ENCODE measurements around the gene RIC1. TPM values are rescaled to one million over a fixed set of nuclear protein-coding genes. Genes with fewer than 3 reads are reported as not detected.

RIC1 gene
- total RNA-seq, 4 donors from 2014 or later = 34.0 to 153 (median 37.3) TPM

GRCh38 chr9:5698810-5699556, 70.1 kb downstream of the RIC1 start:
- in situ Hi-C loops (cut with MboI; ENCODE audit: low sequenced_read_pairs in 4 of 4) = no loop called here
- Histone ChIP-seq H3K27ac (no peak overlapping the region), H3K36me3 (no peaks in the 10 kb centered on the region)

GRCh38 chr9:5708414-5708813, 79.5 kb downstream of the RIC1 start:
- no peak for TF ChIP-seq CTCF (IDR thresholded peaks at IDR 0.05 in 4 of 5, conservative IDR thresholded peaks at IDR 0.05 in 1 of 5)
- TF ChIP-seq POLR2A (IDR thresholded peaks at IDR 0.05) = no peak
- Histone ChIP-seq H3K9me3 (no peaks in the 10 kb centered on the region), H3K4me1 (peaks cover 0 to 2% of the 10 kb centered on the region in 2 donors), H3K36me3 (peaks cover 0 to 20% of the 10 kb centered on the region in 2 donors), H3K27ac (no peak overlapping the region), H3K4me3 (no peak overlapping the region), H3K27me3 (no peaks in the 10 kb centered on the region)
- DNase-seq (no peak), ATAC-seq (no peak)
- in situ Hi-C loops (cut with MboI; ENCODE audit: low sequenced_read_pairs in 4 of 4) (loop anchor here in 1 of 4 donors (10.0 kb wide), 1 partner anchor 186 kb away; the partner anchor contains the start of gene MLANA), intact Hi-C loops (cut with DNase I; ENCODE audit: low total_unique reads) (no loop called here)

More at GRCh38 chr9:5698810-5699556, 70.1 kb downstream of the RIC1 start:
- no peak overlapping the region for H3K4me3 ChIP-seq
- DNase-seq = no peak
- H3K4me1 ChIP-seq = peaks cover 26% of the 10 kb centered on the region in 2 donors
- intact Hi-C loops (cut with DNase I; ENCODE audit: low total_unique reads) = no loop called here
- no peaks in the 10 kb centered on the region for H3K27me3 ChIP-seq
- no peak for ATAC-seq
- TF ChIP-seq POLR2A (IDR thresholded peaks at IDR 0.05) (no peak), CTCF (IDR thresholded peaks at IDR 0.05 in 4 of 5, conservative IDR thresholded peaks at IDR 0.05 in 1 of 5) (no peak)
- no peaks in the 10 kb centered on the region for H3K9me3 ChIP-seq

- H3K4me1 ChIP-seq = no peaks in the 10 kb centered on the region
- no peaks in the 10 kb centered on the region for H3K9me3 ChIP-seq
- ATAC-seq (no peak), DNase-seq (no peak)
- H3K27ac ChIP-seq = no peak overlapping the region
- H3K27me3 ChIP-seq = no peaks in the 10 kb centered on the region
- no peak overlapping the region for H3K4me3 ChIP-seq
- H3K36me3 ChIP-seq = peaks cover 4 to 42% of the 10 kb centered on the region in 2 donors
- intact Hi-C loops (cut with DNase I; ENCODE audit: low total_unique reads) = no loop called here
- in situ Hi-C loops (cut with MboI; ENCODE audit: low sequenced_read_pairs in 4 of 4) = no loop called here
- no peak for TF ChIP-seq POLR2A (IDR thresholded peaks at IDR 0.05)
- no peak for TF ChIP-seq CTCF (IDR thresholded peaks at IDR 0.05 in 4 of 5, conservative IDR thresholded peaks at IDR 0.05 in 1 of 5)
Observed at GRCh38 chr9:5712651-5713390, 83.9 kb downstream of the RIC1 start.

- in situ Hi-C loops (cut with MboI; ENCODE audit: low sequenced_read_pairs in 4 of 4) (no loop called here), intact Hi-C loops (cut with DNase I; ENCODE audit: low total_unique reads) (no loop called here)
- peaks cover 4 to 35% of the 10 kb centered on the region in 2 donors for H3K36me3 ChIP-seq
- H3K27ac ChIP-seq = no peak overlapping the region
- no peaks in the 10 kb centered on the region for H3K4me1 ChIP-seq
- no peak for DNase-seq
- H3K27me3 ChIP-seq = no peaks in the 10 kb centered on the region
- TF ChIP-seq CTCF (IDR thresholded peaks at IDR 0.05 in 4 of 5, conservative IDR thresholded peaks at IDR 0.05 in 1 of 5) (peak in 1 of 5 experiments; percentile 21), POLR2A (IDR thresholded peaks at IDR 0.05) (no peak)
- no peak overlapping the region for H3K4me3 ChIP-seq
- ATAC-seq = no peak
- no peaks in the 10 kb centered on the region for H3K9me3 ChIP-seq
Observed at GRCh38 chr9:5714501-5715401, 85.8 kb downstream of the RIC1 start.
